GM23338 (cell line): ENCODE data around the gene FTCD. TPM values are rescaled to one million over a fixed set of nuclear protein-coding genes. Genes with fewer than 3 reads are reported as not detected.

Experiments used
- ATAC-seq: fragments of 200-7000 bp; cut with Tn5 transposase; 3 replicates; pipeline ENCODE4 v1.9.1; 2020
- DNase-seq: peaks from one replicate; pipeline ENCODE4 v3.0.0-alpha.2; 2015; ENCODE audit warnings: low spot score
- H2AFZ ChIP-seq: fragments of 200-600 bp; sonication (generic); 2 replicates; pipeline ENCODE4 v1.8.0; 2016; ENCODE audit warnings: antibody characterized with exemption, mild to moderate bottlenecking, moderate library complexity
- H3F3A ChIP-seq: fragments of 200-600 bp; sonication (generic); replicated peaks from 2 replicates; pipeline ENCODE4 v1.8.0; 2017; ENCODE audit warnings: antibody characterized with exemption, mixed run types, low read depth
- H3K27ac ChIP-seq: fragments of 200-600 bp; sonication (generic); 2 replicates; pipeline ENCODE4 v1.6.1; 2016; ENCODE audit warnings: low read depth
- H3K27me3 ChIP-seq: fragments of 200-600 bp; sonication (generic); 2 replicates; pipeline ENCODE4 v1.8.0; 2016; ENCODE audit warnings: mild to moderate bottlenecking, mixed run types, moderate library complexity; ENCODE audit not compliant: insufficient read depth
- H3K36me3 ChIP-seq: fragments of 200-600 bp; sonication (generic); 2 replicates; pipeline ENCODE4 v1.8.0; 2016; ENCODE audit warnings: mild to moderate bottlenecking; ENCODE audit not compliant: insufficient read depth
- H3K4me1 ChIP-seq: fragments of 200-600 bp; sonication (generic); 2 replicates; pipeline ENCODE4 v1.8.0; 2016; ENCODE audit warnings: mild to moderate bottlenecking, moderate library complexity; ENCODE audit not compliant: insufficient read depth
- H3K4me2 ChIP-seq: fragments of 200-600 bp; sonication (generic); 2 replicates; pipeline ENCODE4 v1.7.1; 2017; ENCODE audit warnings: mixed run types
- H3K4me3 ChIP-seq: fragments of 200-600 bp; sonication (generic); 2 replicates; pipeline ENCODE4 v1.6.1; 2016; ENCODE audit warnings: mixed run types
- H3K79me2 ChIP-seq: fragments of 200-600 bp; sonication (generic); replicated peaks from 2 replicates; pipeline ENCODE4 v1.8.0; 2017; ENCODE audit warnings: mild to moderate bottlenecking; ENCODE audit not compliant: insufficient read depth
- H3K9me2 ChIP-seq: fragments of 200-600 bp; sonication (generic); 2 replicates; pipeline ENCODE4 v1.8.0; 2017; ENCODE audit not compliant: insufficient read depth
- H4K20me1 ChIP-seq: fragments of 200-600 bp; sonication (generic); replicated peaks from 2 replicates; pipeline ENCODE4 v1.8.0; 2017; ENCODE audit warnings: mild to moderate bottlenecking; ENCODE audit not compliant: insufficient read depth
- H3K27ac Mint-ChIP-seq: 2 replicates; pipeline ENCODE4 v1.8.0; 2020; ENCODE audit warnings: inconsistent platforms, mild to moderate bottlenecking, moderate library complexity, mixed read lengths
- H3K27me3 Mint-ChIP-seq: 3 replicates; pipeline ENCODE4 v1.8.0; 2022; ENCODE audit warnings: low read depth, mild to moderate bottlenecking, moderate library complexity, mixed read lengths, inconsistent platforms; ENCODE audit not compliant: insufficient read depth, poor library complexity
- H3K36me3 Mint-ChIP-seq: 3 replicates; pipeline ENCODE4 v1.8.0; 2021; ENCODE audit warnings: low read depth, mild to moderate bottlenecking, inconsistent platforms, moderate library complexity, mixed read lengths
- H3K4me1 Mint-ChIP-seq: 3 replicates; pipeline ENCODE4 v1.8.0; 2020; ENCODE audit warnings: mild to moderate bottlenecking, inconsistent platforms, mixed read lengths
- H3K4me3 Mint-ChIP-seq: 3 replicates; pipeline ENCODE4 v1.8.0; 2021; ENCODE audit warnings: moderate library complexity, mild to moderate bottlenecking, inconsistent platforms, mixed read lengths
- H3K9me3 Mint-ChIP-seq: 3 replicates; pipeline ENCODE4 v1.8.0; 2020; ENCODE audit warnings: moderate library complexity, mild to moderate bottlenecking, inconsistent platforms, mixed read lengths
- CTCF ChIP-seq, 2 experiments: fragments of 200-600 bp in 1 of 2; sonication (generic) in 1 of 2; conservative IDR thresholded peaks; 2 replicates each; pipeline versions ENCODE4 v1.5.1 to v1.6.1; 2016 to 2017; ENCODE audit warnings: antibody characterized with exemption in 2 of 2, low read depth in 2 of 2, mild to moderate bottlenecking in 2 of 2, moderate library complexity in 1 of 2
- ETS1 ChIP-seq: IDR thresholded peaks from 2 replicates; pipeline ENCODE4 v1.6.1; 2016; ENCODE audit warnings: antibody characterized with exemption
- EZH2 ChIP-seq: fragments of 200-600 bp; sonication (generic); IDR thresholded peaks from one replicate; pipeline ENCODE4 v1.8.0; 2017; ENCODE audit warnings: antibody characterized with exemption, mild to moderate bottlenecking, low read depth; ENCODE audit not compliant: unreplicated experiment
- JUNB ChIP-seq: IDR thresholded peaks from one replicate; pipeline ENCODE4 v1.6.1; 2016; ENCODE audit warnings: antibody characterized with exemption; ENCODE audit not compliant: unreplicated experiment
- NANOG ChIP-seq: IDR thresholded peaks from 2 replicates; pipeline ENCODE4 v1.6.1; 2016; ENCODE audit warnings: antibody characterized with exemption, borderline replicate concordance
- POLR2AphosphoS5 ChIP-seq: IDR thresholded peaks from 2 replicates; pipeline ENCODE4 v1.6.1; 2016; ENCODE audit warnings: antibody characterized with exemption, low read depth
- ZNF114 ChIP-seq: fragments of 250-450 bp; sonication (Bioruptor Pico); IDR thresholded peaks from 2 replicates; pipeline ENCODE4 v1.5.0; 2020; ENCODE audit warnings: mild to moderate bottlenecking, moderate library complexity
- ZNF331 ChIP-seq: fragments of 250-450 bp; sonication (Bioruptor Pico); IDR thresholded peaks from 2 replicates; pipeline ENCODE4 v1.5.0; 2020; ENCODE audit warnings: low read depth, mild to moderate bottlenecking, moderate library complexity
- ZNF462 ChIP-seq: fragments of 250-450 bp; sonication (Bioruptor Pico); IDR thresholded peaks from 2 replicates; pipeline ENCODE4 v1.5.0; 2020; ENCODE audit warnings: mild to moderate bottlenecking, moderate library complexity
- polyA plus RNA-seq: library from polyadenylated mRNA; unstranded; fragments of >200 nt; fragmentation: Nextera tagmentation; extraction: Ambion mirVana; gene quantifications from 2 replicates; pipeline ENCODE4 v1.2.1, GENCODE V29; 2016
- total RNA-seq: library from RNA; depleted of rRNA; stranded (reverse); fragments of >200 nt; shearing (Covaris generic); gene quantifications from 2 replicates; pipeline ENCODE4 v1.2.3, GENCODE V29; 2014

The FTCD gene
- total and polyA plus RNA-seq, 2 experiments from 2014 or later = 0.90 to 2.3 TPM

- TF ChIP-seq ETS1 (no peak), ZNF331 (CRISPR knock-in tag) (no peak)
Observed at GRCh38 chr21:46163380-46163779, 8.0 kb upstream of the FTCD start (continued).

GRCh38 chr21:46161633-46162592 lies 6.5 kb upstream of the FTCD start:
- H3K27me3 ChIP-seq = no peaks in the 10 kb centered on the region
- Mint-ChIP-seq H3K27me3 (peaks cover 27% of the 10 kb centered on the region), H3K4me3 (no peak overlapping the region), H3K4me1 (no peaks in the 10 kb centered on the region), H3K9me3 (peaks cover 20% of the 10 kb centered on the region), H3K27ac (no peak overlapping the region), H3K36me3 (peaks cover 50% of the 10 kb centered on the region)
- H3F3A ChIP-seq = 0 out of 2 replicates have a peak, but pooled peaks cover 4% of the 10 kb centered on the region
- no peak overlapping the region for H3K4me3 ChIP-seq
- no peak overlapping the region for H2AFZ ChIP-seq
- peaks cover 10% of the 10 kb centered on the region for H4K20me1 ChIP-seq
- H3K79me2 ChIP-seq = peaks cover 13% of the 10 kb centered on the region
- no peaks in the 10 kb centered on the region for H3K9me2 ChIP-seq
- no peak overlapping the region for H3K4me2 ChIP-seq
- no peaks in the 10 kb centered on the region for H3K36me3 ChIP-seq
- H3K27ac ChIP-seq = no peak overlapping the region
- ATAC-seq (no peak), DNase-seq (no peak)
- H3K4me1 ChIP-seq = no peaks in the 10 kb centered on the region
- TF ChIP-seq ZNF462 (CRISPR knock-in tag) = no peak
- no peak for TF ChIP-seq CTCF (conservative IDR thresholded peaks at IDR 0.05; ENCODE audit: low read depth in 2 of 2)
- TF ChIP-seq ETS1 = no peak
- no peak for TF ChIP-seq JUNB
- no peak for TF ChIP-seq NANOG
- no peak for TF ChIP-seq ZNF331 (CRISPR knock-in tag)
- no peak for TF ChIP-seq ZNF114
- TF ChIP-seq EZH2 = no peak
- no peak for TF ChIP-seq POLR2AphosphoS5
